Non-pigmented ciliary epithelial cell (primary cell): Measurements from ENCODE around the gene KLHL8.

Experiments
- DNase-seq: peaks from one replicate; pipeline ENCODE4 v3.0.0-alpha.2; 2010; ENCODE audit warnings: low read depth

KLHL8 gene

GRCh38 chr4:87121341-87122065 is 98.9 kb downstream of the KLHL8 start:
- no peak for DNase-seq

GRCh38 chr4:87120411-87121162 is 99.8 kb downstream of the KLHL8 start:
- no peak for DNase-seq

- no peak for DNase-seq
These were observed 100.4 kb downstream of the KLHL8 start for GRCh38 chr4:87120010-87120409.

GRCh38 chr4:87118826-87119225 is 101.6 kb downstream of the KLHL8 start:
- DNase-seq: peak; percentile 65

GRCh38 chr4:87118421-87118820 is 102.0 kb downstream of the KLHL8 start:
- DNase-seq: no peak

GRCh38 chr4:87117732-87118075 is 102.7 kb downstream of the KLHL8 start:
- DNase-seq: no peak

GRCh38 chr4:87117051-87117731 is 103.2 kb downstream of the KLHL8 start:
- DNase-seq: no peak

- no peak for DNase-seq
These were observed 104.2 kb downstream of the KLHL8 start for GRCh38 chr4:87116231-87116630.

GRCh38 chr4:87114245-87115062 is 106.0 kb downstream of the KLHL8 start:
- DNase-seq: no peak

- no peak for DNase-seq
These were observed 108.4 kb downstream of the KLHL8 start for GRCh38 chr4:87112063-87112462.
